HepG2 (cell line): ENCODE measurements around the gene ANKS1A. TPM values are rescaled to one million over a fixed set of nuclear protein-coding genes. Genes with fewer than 3 reads are reported as not detected.

ENCODE experiments used
- ATAC-seq: fragments of 200-7000 bp; cut with Tn5 transposase; 3 replicates; pipeline ENCODE4 v1.9.1; 2020; ENCODE audit warnings: mild to moderate bottlenecking, moderate library complexity
- BruUV-seq: library from RNA; stranded (reverse); fragments of 400-500 nt; replicated peaks from 2 replicates; lab custom pipeline; 2021; lab: Mats Ljungman, UMichigan
- CTCF ChIA-PET: fragments of 300-600 bp; formaldehyde crosslinking; extraction: SDS; loops from one replicate; lab custom pipeline; 2021; ENCODE audit warnings: low total read pairs, inconsistent platforms, low intra/inter-chr PET ratio; lab: Yijun Ruan, JAX
- POLR2A ChIA-PET: fragments of 350-600 bp; sonication (Branson Sonifier 250); formaldehyde crosslinking; loops from one replicate; lab custom pipeline; 2020; ENCODE audit warnings: antibody characterized with exemption, inconsistent platforms; lab: Yijun Ruan, JAX
- DNase-seq: peaks from one replicate; pipeline ENCODE4 v3.0.0-alpha.2; 2015; ENCODE audit warnings: low spot score
- FAIRE-seq: peaks from 3 replicates; lab custom pipeline; 2011; peaks lifted over from hg19 to GRCh38; lab: Jason Lieb, UNC
- H2AFZ ChIP-seq: one replicate; pipeline ENCODE4 v1.6.1; 2011; ENCODE audit warnings: low read length, inconsistent platforms
- H3K27ac ChIP-seq: fragments of 300-600 bp; 3 replicates; pipeline ENCODE4 v1.8.0; 2011; ENCODE audit warnings: mixed run types, mild to moderate bottlenecking, mixed read lengths, low read length, inconsistent platforms; ENCODE audit not compliant: insufficient read depth; ENCODE audit errors: extremely low read length
- H3K27me3 ChIP-seq, 2 experiments: fragments of 200-600 bp in 1 of 2; 2 replicates in 1 of 2; 3 replicates in 1 of 2; pipeline versions ENCODE4 v1.6.0 to v1.8.0; 2011; ENCODE audit warnings: low read length in 2 of 2, mild to moderate bottlenecking in 2 of 2, moderate library complexity in 2 of 2, inconsistent platforms in 1 of 2; ENCODE audit not compliant: insufficient read depth in 2 of 2, control insufficient read depth in 1 of 2
- H3K36me3 ChIP-seq, 2 experiments: fragments of 200-600 bp in 1 of 2; replicated peaks in 1 of 2; 2 replicates in 1 of 2; 3 replicates in 1 of 2; pipeline versions ENCODE4 v1.5.1 to v1.8.0; 2011; ENCODE audit warnings: low read length in 2 of 2, inconsistent platforms in 1 of 2; ENCODE audit not compliant: insufficient read depth in 2 of 2, control insufficient read depth in 1 of 2
- H3K4me1 ChIP-seq: 2 replicates; pipeline ENCODE4 v1.5.1; 2012; ENCODE audit warnings: low read length, inconsistent platforms; ENCODE audit not compliant: insufficient read depth
- H3K4me2 ChIP-seq: 2 replicates; pipeline ENCODE4 v1.6.0; 2011; ENCODE audit warnings: low read depth, low read length, inconsistent platforms
- H3K4me3 ChIP-seq, 3 experiments: fragments of 200-600 bp in 1 of 3; sonication (generic), shearing (Covaris generic) in 1 of 3; replicated peaks in 1 of 3; 2 replicates each; pipeline ENCODE4 v1.5.1; 2011 to 2016; ENCODE audit warnings: low read length in 3 of 3, inconsistent platforms in 2 of 3, low read depth in 2 of 3, mild to moderate bottlenecking in 2 of 3, control low read depth in 1 of 3, mixed read lengths in 1 of 3; ENCODE audit not compliant: insufficient read depth in 1 of 3
- H3K79me2 ChIP-seq: one replicate; pipeline ENCODE4 v1.6.1; 2011; ENCODE audit warnings: low read length, inconsistent platforms; ENCODE audit not compliant: insufficient read depth
- H3K9ac ChIP-seq: 2 replicates; pipeline ENCODE4 v1.6.0; 2011; ENCODE audit warnings: mild to moderate bottlenecking, low read depth, low read length, inconsistent platforms; ENCODE audit not compliant: insufficient read depth
- H3K9me3 ChIP-seq: 2 replicates; pipeline ENCODE4 v1.5.1; 2012; ENCODE audit warnings: mild to moderate bottlenecking, low read length
- H4K20me1 ChIP-seq: 2 replicates; pipeline ENCODE4 v1.6.0; 2011; ENCODE audit warnings: inconsistent platforms, mild to moderate bottlenecking, low read length, moderate library complexity; ENCODE audit not compliant: insufficient read depth
- ATF5 ChIP-seq: sonication (generic); formaldehyde crosslinking; IDR thresholded peaks from 2 replicates; pipeline ENCODE4 v1.4.0; 2020; ENCODE audit warnings: mild to moderate bottlenecking, low read depth, missing genetic modification reagents
- CEBPB ChIP-seq: IDR thresholded peaks from 2 replicates; pipeline ENCODE4 v1.6.1; 2011; ENCODE audit warnings: low read depth, low read length, improper control_type of control experiment, borderline replicate concordance
- HES4 ChIP-seq: sonication (generic); formaldehyde crosslinking; IDR thresholded peaks from 2 replicates; pipeline ENCODE4 v1.9.0; 2021; ENCODE audit warnings: mild to moderate bottlenecking, missing genetic modification reagents, borderline replicate concordance
- PATZ1 ChIP-seq: sonication (generic); formaldehyde crosslinking; IDR thresholded peaks from 2 replicates; pipeline ENCODE4 v1.4.0; 2020; ENCODE audit warnings: missing genetic modification reagents
- PRPF4 ChIP-seq: fragments of 200-400 bp; formaldehyde crosslinking; IDR thresholded peaks from 2 replicates; pipeline ENCODE4 v1.6.1; 2016; ENCODE audit warnings: low read length, low read depth; ENCODE audit not compliant: poor library complexity, severe bottlenecking
- RNF2 ChIP-seq: fragments of 450-650 bp; conservative IDR thresholded peaks from 2 replicates; pipeline ENCODE4 v1.6.1; 2016; ENCODE audit warnings: low read depth
- U2AF1 ChIP-seq: fragments of 200-400 bp; formaldehyde crosslinking; optimal IDR thresholded peaks from 2 replicates; pipeline ENCODE3; 2017; ENCODE audit warnings: mild to moderate bottlenecking, low read depth, low read length
- ZMAT5 ChIP-seq: sonication (generic); formaldehyde crosslinking; IDR thresholded peaks from 2 replicates; pipeline ENCODE4 v1.5.0; 2020; ENCODE audit warnings: mild to moderate bottlenecking, low read depth, missing genetic modification reagents, borderline replicate concordance
- ZNF503 ChIP-seq: sonication (generic); formaldehyde crosslinking; IDR thresholded peaks from 2 replicates; pipeline ENCODE4 v1.4.0; 2020; ENCODE audit warnings: missing genetic modification reagents
- WGBS: methylation state at CpG from one replicate; pipeline ENCODE4 v1.1.6; 2017; ENCODE audit warnings: low lambda C conversion rate; 5-methylcytosine and 5-hydroxymethylcytosine counted together
- in situ Hi-C: cut with HindIII; loops from 2 replicates; pipeline ENCODE4 v1.10.0; 2017; ENCODE audit warnings: low pct_unique_long_range_greater_than_20kb; ENCODE audit not compliant: extremely low pct_ligation_motif_present
- intact Hi-C: fragments of 100-400 bp; cut with micrococcal nuclease; formaldehyde crosslinking; loops from one replicate; pipeline ENCODE4 v1.10.0; 2022; ENCODE audit not compliant: unreplicated experiment
- polyA plus RNA-seq, 8 experiments: library from polyadenylated mRNA; depleted of rRNA in 3 of 8; stranded (reverse) in 7 of 8; unstranded in 1 of 8; fragments of >200 nt; fragmentation: Illumina TruSeq in 4 of 8; extraction: Trizol in 4 of 8; gene quantifications; 2 replicates each; pipeline versions ENCODE4 v1.2.1 to v1.2.3, GENCODE V29; 2011 to 2016; ENCODE audit warnings: low read depth in 4 of 8, missing spikeins in 1 of 8, mixed read lengths in 1 of 8; ENCODE audit not compliant: insufficient read depth in 1 of 8
- total RNA-seq, 5 experiments: library from RNA; depleted of rRNA; stranded (reverse); fragments of >200 nt; fragmentation: Illumina TruSeq; extraction: Trizol; gene quantifications; 2 replicates each; pipeline ENCODE4 v1.2.3, GENCODE V29; 2016; ENCODE audit warnings: low read depth in 1 of 5

The ANKS1A gene
- total and polyA plus RNA-seq, 2 of the 13 experiments (the other 11 are each of a cell fraction or from before 2014, with no cell fraction given), result 7.2 to 15.1 TPM

- ATAC-seq (no peak), FAIRE-seq (no peak)
- no peaks in the 10 kb centered on the region for H4K20me1 ChIP-seq
- WGBS, result 83% methylated on average over 15 of the region's 15 CpGs
- in situ Hi-C loops, result no loop called here
- intact Hi-C loops, result no loop called here
- H3K79me2 ChIP-seq, result no peaks in the 10 kb centered on the region
- H3K4me2 ChIP-seq, result no peak overlapping the region
- no peak overlapping the region for H3K4me3 ChIP-seq
- CTCF ChIA-PET, result no interaction called here
- H2AFZ ChIP-seq, result no peak overlapping the region
- TF ChIP-seq ZNF503 (CRISPR knock-in tag), result no peak
- no peak for TF ChIP-seq U2AF1
- TF ChIP-seq ATF5, result no peak
- TF ChIP-seq, all 625 proteins: peak for 0
- no peaks in the 10 kb centered on the region for H3K27me3 ChIP-seq
- peaks cover 3 to 5% of the 10 kb centered on the region in 2 experiments; a peak in 4 of 5 replicates for H3K36me3 ChIP-seq
- POLR2A ChIA-PET, result no interaction called here
- no peaks in the 10 kb centered on the region for H3K9me3 ChIP-seq
- BruUV-seq, result no TSS peak
- H3K27ac ChIP-seq, result no peak overlapping the region
- no peak overlapping the region for H3K9ac ChIP-seq
- no peaks in the 10 kb centered on the region for H3K4me1 ChIP-seq
- no peak for DNase-seq
Observed at GRCh38 chr6:35072051-35072697, 183.1 kb downstream of the ANKS1A start.

GRCh38 chr6:35072698-35073055 is 183.6 kb downstream of the ANKS1A start:
- Histone ChIP-seq H3K27ac (no peak overlapping the region), H3K36me3 (peaks cover 6 to 7% of the 10 kb centered on the region in 2 experiments; a peak in 3 of 5 replicates), H3K4me1 (no peaks in the 10 kb centered on the region), H3K4me3 (no peak overlapping the region), H2AFZ (no peak overlapping the region), H4K20me1 (no peaks in the 10 kb centered on the region), H3K27me3 (no peaks in the 10 kb centered on the region), H3K79me2 (no peaks in the 10 kb centered on the region), H3K9ac (no peak overlapping the region), H3K4me2 (no peak overlapping the region), H3K9me3 (no peaks in the 10 kb centered on the region)
- POLR2A ChIA-PET, result no interaction called here
- intact Hi-C loops, result no loop called here
- BruUV-seq, result no TSS peak
- no peak for TF ChIP-seq PRPF4
- no peak for TF ChIP-seq CEBPB
- no peak for TF ChIP-seq HES4 (CRISPR knock-in tag)
- no peak for TF ChIP-seq RNF2
- no peak for TF ChIP-seq PATZ1 (CRISPR knock-in tag)
- TF ChIP-seq ZMAT5 (CRISPR knock-in tag), result no peak
- WGBS, result 95% methylated on average over 9 of the region's 9 CpGs
- FAIRE-seq, result no peak
- CTCF ChIA-PET, result no interaction called here
- no peak for DNase-seq
- in situ Hi-C loops, result no loop called here
- no peak for ATAC-seq
